Measurements from ENCODE around the gene ITPRID1. TPM values are rescaled to one million over a fixed set of nuclear protein-coding genes. Genes with fewer than 3 reads are reported as not detected.

The ITPRID1 gene
- total RNA-seq, 2 experiments from 2014 or later = not detected

- peak overlapping the region; percentile 21 for H3K27ac Mint-ChIP-seq
- CTCF ChIA-PET = no interaction called here
- no peak for DNase-seq
- H3K9me3 Mint-ChIP-seq = no peaks in the 10 kb centered on the region
- POLR2A ChIA-PET = no interaction called here
- no peaks in the 10 kb centered on the region for H3K4me1 Mint-ChIP-seq
- H3K36me3 Mint-ChIP-seq (ENCODE audit: low read depth) = no peaks in the 10 kb centered on the region
- no peak overlapping the region for H3K4me3 Mint-ChIP-seq
- H3K27me3 Mint-ChIP-seq = no peaks in the 10 kb centered on the region
Observed at GRCh38 chr7:31664890-31665289, 151.0 kb downstream of the ITPRID1 start.

GRCh38 chr7:31665546-31665945 lies 151.7 kb downstream of the ITPRID1 start:
- Mint-ChIP-seq H3K27ac (no peak overlapping the region), H3K27me3 (no peaks in the 10 kb centered on the region), H3K36me3 (ENCODE audit: low read depth) (no peaks in the 10 kb centered on the region), H3K4me3 (no peak overlapping the region), H3K9me3 (no peaks in the 10 kb centered on the region), H3K4me1 (no peaks in the 10 kb centered on the region)
- CTCF ChIA-PET = no interaction called here
- DNase-seq = no peak
- POLR2A ChIA-PET = no interaction called here

DNA sequence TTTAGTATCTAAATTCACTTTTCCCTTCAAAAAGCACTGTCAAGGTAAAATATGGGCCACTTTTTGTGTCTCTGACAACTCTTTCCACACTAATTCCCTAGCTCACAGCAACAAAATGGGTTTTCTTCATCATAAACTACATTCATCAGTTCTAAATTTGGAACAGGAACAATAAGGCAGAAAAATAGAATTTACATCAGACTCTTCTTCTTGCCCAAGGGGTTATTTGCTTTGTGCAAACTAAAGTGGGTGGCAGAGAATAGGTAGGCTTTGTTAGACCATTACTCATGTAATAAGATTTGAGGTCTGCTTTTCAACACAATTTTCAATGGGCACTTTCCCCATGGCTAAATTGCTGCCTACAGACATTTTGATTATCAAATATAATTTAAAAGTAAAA lies 155.6 kb downstream of the ITPRID1 start:
- POLR2A ChIA-PET = no interaction called here
- no peaks in the 10 kb centered on the region for H3K4me1 Mint-ChIP-seq

DNA sequence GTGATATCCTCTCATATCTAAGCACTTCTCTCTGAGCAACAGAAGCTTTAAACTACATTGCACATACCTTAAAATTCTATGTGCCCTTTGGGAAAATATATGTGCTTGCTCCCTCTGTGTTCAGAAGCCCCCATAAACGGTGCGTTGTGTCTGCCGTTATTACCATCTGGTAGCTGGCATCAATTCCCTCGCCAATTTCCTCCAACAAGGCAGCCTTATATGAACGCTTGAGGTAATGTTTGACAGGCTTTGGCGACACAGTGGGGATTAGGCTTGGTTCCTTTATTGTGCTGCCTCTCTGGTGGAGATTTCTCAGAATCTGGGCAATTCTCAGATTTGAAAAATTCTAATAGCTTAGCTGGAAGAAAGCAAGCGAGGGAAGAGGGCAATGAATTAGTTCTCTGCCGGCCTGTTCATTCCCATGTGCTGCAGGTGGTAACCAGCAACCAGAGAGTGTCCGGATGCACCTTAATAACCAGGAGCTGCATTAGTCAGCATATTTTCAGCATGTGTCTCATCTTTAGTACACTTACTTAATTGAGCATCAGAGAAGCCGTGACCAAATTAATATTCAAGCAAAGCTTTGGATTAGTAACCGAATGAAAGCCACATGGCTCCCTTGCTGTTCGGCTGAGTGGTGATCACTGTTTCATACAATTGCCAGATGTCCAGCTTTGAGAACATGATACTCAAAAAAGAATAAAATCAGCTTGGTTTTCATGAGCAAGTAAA lies 165.8 kb downstream of the ITPRID1 start:
- H3K27ac Mint-ChIP-seq = no peak overlapping the region
- CTCF ChIA-PET = no interaction called here
- H3K9me3 Mint-ChIP-seq = no peaks in the 10 kb centered on the region
- POLR2A ChIA-PET = no interaction called here
- no peaks in the 10 kb centered on the region for H3K36me3 Mint-ChIP-seq (ENCODE audit: low read depth)
- no peak for DNase-seq
- no peak overlapping the region for H3K4me3 Mint-ChIP-seq
- no peaks in the 10 kb centered on the region for H3K27me3 Mint-ChIP-seq
- H3K4me1 Mint-ChIP-seq = no peaks in the 10 kb centered on the region

More for the DNA sequence above, 155.6 kb downstream of the ITPRID1 start:
- Mint-ChIP-seq H3K4me3 (no peak overlapping the region), H3K27ac (no peak overlapping the region), H3K9me3 (no peaks in the 10 kb centered on the region), H3K27me3 (no peaks in the 10 kb centered on the region), H3K36me3 (ENCODE audit: low read depth) (no peaks in the 10 kb centered on the region)
- no peak for DNase-seq
- CTCF ChIA-PET = no interaction called here

GRCh38 chr7:31683445-31684225 lies 169.7 kb downstream of the ITPRID1 start:
- POLR2A ChIA-PET = no interaction called here

GRCh38 chr7:31687024-31687748 lies 173.3 kb downstream of the ITPRID1 start, which contains the start of gene PPP1R17:
PPP1R17 (plus strand) TSS chr7:31687215; CDS start chr7:31692442, 5,227 bp downstream.
- no peak within 1 kb of the TSS for H3K27ac Mint-ChIP-seq
- ChIA-PET CTCF (no interaction called here), POLR2A (no interaction called here)
- H3K36me3 Mint-ChIP-seq (ENCODE audit: low read depth) = no peaks in the 10 kb centered on the region
- no peak within 1 kb of the TSS for H3K4me3 Mint-ChIP-seq
- no peaks in the 10 kb centered on the region for H3K27me3 Mint-ChIP-seq
- no peak for DNase-seq
- no peaks in the 10 kb centered on the region for H3K9me3 Mint-ChIP-seq
- no peaks in the 10 kb centered on the region for H3K4me1 Mint-ChIP-seq

More at GRCh38 chr7:31683445-31684225, 169.7 kb downstream of the ITPRID1 start:
- CTCF ChIA-PET = no interaction called here
- H3K27ac Mint-ChIP-seq = no peak overlapping the region
- no peaks in the 10 kb centered on the region for H3K4me1 Mint-ChIP-seq
- H3K27me3 Mint-ChIP-seq = no peaks in the 10 kb centered on the region
- H3K9me3 Mint-ChIP-seq = no peaks in the 10 kb centered on the region
- H3K4me3 Mint-ChIP-seq = no peak overlapping the region
- no peaks in the 10 kb centered on the region for H3K36me3 Mint-ChIP-seq (ENCODE audit: low read depth)
- DNase-seq = no peak

DNA sequence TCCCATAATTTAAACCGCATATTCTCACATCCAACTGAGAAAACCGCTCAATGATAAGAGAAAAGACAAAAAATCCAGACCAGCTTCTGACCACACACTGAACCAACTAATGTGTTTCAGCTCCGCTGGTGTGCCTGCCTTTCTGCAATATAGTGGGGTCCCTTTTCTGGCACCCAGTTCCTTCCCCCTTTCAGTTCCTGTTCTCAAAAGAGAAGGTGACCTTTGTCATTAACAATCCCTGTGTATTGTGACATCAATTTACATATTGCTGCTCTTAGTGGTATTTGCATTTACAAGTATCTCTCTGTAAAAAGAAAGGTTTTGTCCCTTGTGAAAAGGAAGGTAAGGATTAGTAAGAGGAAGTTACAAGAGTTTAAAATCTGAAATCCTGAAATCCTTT lies 174.5 kb downstream of the ITPRID1 start:
- Mint-ChIP-seq H3K9me3 (no peaks in the 10 kb centered on the region), H3K27me3 (no peaks in the 10 kb centered on the region), H3K4me1 (no peaks in the 10 kb centered on the region), H3K36me3 (ENCODE audit: low read depth) (no peaks in the 10 kb centered on the region), H3K27ac (no peak overlapping the region), H3K4me3 (no peak overlapping the region)
- DNase-seq = no peak
- CTCF ChIA-PET = no interaction called here
- POLR2A ChIA-PET = no interaction called here

DNA sequence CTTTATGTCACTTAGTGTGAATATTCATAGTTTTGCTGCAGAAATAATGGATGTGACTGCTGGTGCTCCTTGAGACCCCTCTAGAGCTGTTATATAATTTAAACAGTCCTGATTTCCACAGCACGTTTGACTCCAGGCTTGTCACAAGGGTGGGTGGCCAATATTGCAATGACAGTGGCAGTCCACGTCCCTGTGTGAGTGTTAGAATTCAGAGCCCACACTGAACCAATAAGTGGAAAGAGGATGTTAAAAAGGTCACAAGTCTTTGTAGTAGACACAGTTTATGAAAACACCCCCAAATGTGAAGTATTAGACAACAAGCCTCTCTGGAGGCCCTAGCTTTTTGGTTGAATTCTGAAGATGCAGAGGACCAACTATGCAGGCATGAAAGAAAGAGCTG lies 175.1 kb downstream of the ITPRID1 start:
- Mint-ChIP-seq H3K36me3 (ENCODE audit: low read depth) (no peaks in the 10 kb centered on the region), H3K4me1 (no peaks in the 10 kb centered on the region), H3K27me3 (no peaks in the 10 kb centered on the region), H3K27ac (no peak overlapping the region), H3K4me3 (no peak overlapping the region), H3K9me3 (no peaks in the 10 kb centered on the region)
- CTCF ChIA-PET = no interaction called here
- POLR2A ChIA-PET = no interaction called here
- DNase-seq = no peak

DNA sequence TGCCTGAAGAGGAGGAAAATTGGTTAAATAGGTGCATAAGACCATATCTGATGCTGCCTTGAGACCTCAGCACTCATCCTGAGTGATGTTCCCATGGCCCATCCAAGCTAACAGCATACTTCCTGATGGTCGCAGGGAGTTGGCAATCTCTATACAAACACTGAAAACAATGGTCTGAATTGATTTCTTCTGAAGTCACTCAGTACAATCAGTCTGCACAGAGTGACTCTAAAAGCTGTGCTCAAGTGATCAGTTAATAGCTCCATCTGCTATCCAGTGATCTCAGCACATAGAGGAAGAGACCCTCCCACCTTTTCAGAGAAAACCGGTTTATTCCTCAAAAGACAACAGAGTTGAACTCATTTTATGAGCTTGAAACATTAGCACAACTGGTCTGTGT lies 177.0 kb downstream of the ITPRID1 start:
- no peak overlapping the region for H3K4me3 Mint-ChIP-seq
- H3K4me1 Mint-ChIP-seq = no peaks in the 10 kb centered on the region
- DNase-seq = no peak
- ChIA-PET CTCF (no interaction called here), POLR2A (no interaction called here)
- no peaks in the 10 kb centered on the region for H3K9me3 Mint-ChIP-seq
- H3K27ac Mint-ChIP-seq = no peak overlapping the region
- no peaks in the 10 kb centered on the region for H3K27me3 Mint-ChIP-seq
- no peaks in the 10 kb centered on the region for H3K36me3 Mint-ChIP-seq (ENCODE audit: low read depth)

GRCh38 chr7:31692451-31692850 lies 178.6 kb downstream of the ITPRID1 start:
- ChIA-PET POLR2A (no interaction called here), CTCF (no interaction called here)
- Mint-ChIP-seq H3K9me3 (no peaks in the 10 kb centered on the region), H3K36me3 (ENCODE audit: low read depth) (no peaks in the 10 kb centered on the region), H3K4me1 (no peaks in the 10 kb centered on the region), H3K27ac (no peak overlapping the region), H3K27me3 (no peaks in the 10 kb centered on the region), H3K4me3 (no peak overlapping the region)
- DNase-seq = no peak

GRCh38 chr7:31692871-31693270 lies 179.0 kb downstream of the ITPRID1 start:
- Mint-ChIP-seq H3K4me3 (no peak overlapping the region), H3K4me1 (no peaks in the 10 kb centered on the region), H3K36me3 (ENCODE audit: low read depth) (no peaks in the 10 kb centered on the region), H3K9me3 (no peaks in the 10 kb centered on the region), H3K27me3 (no peaks in the 10 kb centered on the region), H3K27ac (no peak overlapping the region)
- CTCF ChIA-PET = no interaction called here
- DNase-seq = no peak
- POLR2A ChIA-PET = no interaction called here

- POLR2A ChIA-PET = no interaction called here
Observed at GRCh38 chr7:31695859-31696614, 182.1 kb downstream of the ITPRID1 start.

GRCh38 chr7:31699050-31699449 lies 185.2 kb downstream of the ITPRID1 start:
- Mint-ChIP-seq H3K27ac (no peak overlapping the region), H3K27me3 (no peaks in the 10 kb centered on the region), H3K4me3 (no peak overlapping the region), H3K9me3 (no peaks in the 10 kb centered on the region), H3K4me1 (no peaks in the 10 kb centered on the region), H3K36me3 (ENCODE audit: low read depth) (no peaks in the 10 kb centered on the region)
- ChIA-PET CTCF (no interaction called here), POLR2A (no interaction called here)
- DNase-seq = no peak

More at GRCh38 chr7:31695859-31696614, 182.1 kb downstream of the ITPRID1 start:
- CTCF ChIA-PET = interaction anchor here (1.1 kb wide), 1 partner anchor 340 kb away, joined by 4 read pairs; no protein-coding TSS in a partner anchor
- Mint-ChIP-seq H3K4me3 (no peak overlapping the region), H3K4me1 (no peaks in the 10 kb centered on the region), H3K27me3 (no peaks in the 10 kb centered on the region), H3K9me3 (no peaks in the 10 kb centered on the region), H3K36me3 (ENCODE audit: low read depth) (no peaks in the 10 kb centered on the region), H3K27ac (no peak overlapping the region)
- DNase-seq = no peak

Measured in activated CD4-positive, alpha-beta T cell treated with anti-CD3 and anti-CD28 coated beads, Interleukin-2, amount 10 ng/mL, durations not matched to agents 7 days and 5 days (primary cell).